ENCODE results near the gene TCIRG1.

TCIRG1 gene

DNA sequence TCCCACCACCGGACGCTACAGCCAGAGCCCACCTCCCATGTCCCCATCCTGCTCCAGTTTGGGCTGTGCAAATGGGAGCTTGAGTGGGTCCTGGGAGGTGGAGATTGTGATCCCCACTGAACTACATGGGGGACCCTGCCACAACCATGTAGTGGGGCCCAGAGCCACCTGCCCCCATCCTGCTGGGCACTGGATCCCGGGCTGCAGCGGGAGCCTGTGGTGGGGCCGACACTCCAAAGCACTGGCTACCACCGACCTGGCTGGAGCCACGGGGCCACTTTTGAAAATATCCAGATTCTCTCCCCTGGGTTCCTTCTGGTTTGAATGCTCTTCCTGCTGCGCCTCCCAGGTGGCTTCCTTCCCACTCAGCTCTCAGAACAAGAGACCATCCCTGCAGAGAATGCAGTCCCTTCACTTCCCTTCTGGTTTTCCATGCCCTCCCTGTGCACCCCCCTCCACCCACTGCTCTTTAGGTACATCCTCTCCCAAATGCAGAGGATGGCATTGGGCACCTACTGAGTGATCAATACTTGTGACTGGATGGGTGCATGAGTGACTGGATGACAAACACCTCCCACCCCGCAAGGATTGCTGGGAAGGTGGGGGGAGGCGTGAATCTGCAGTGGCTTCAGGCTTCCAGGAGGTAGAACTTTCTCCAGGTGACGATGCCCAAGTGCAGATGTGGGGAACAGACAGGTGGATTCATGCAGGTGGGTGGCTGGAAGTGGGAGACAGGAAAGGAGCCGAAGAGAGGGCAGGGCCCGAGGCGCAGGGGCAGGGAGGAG, 34.1 kb upstream of the TCIRG1 start:
- no peak for DNase-seq

DNA sequence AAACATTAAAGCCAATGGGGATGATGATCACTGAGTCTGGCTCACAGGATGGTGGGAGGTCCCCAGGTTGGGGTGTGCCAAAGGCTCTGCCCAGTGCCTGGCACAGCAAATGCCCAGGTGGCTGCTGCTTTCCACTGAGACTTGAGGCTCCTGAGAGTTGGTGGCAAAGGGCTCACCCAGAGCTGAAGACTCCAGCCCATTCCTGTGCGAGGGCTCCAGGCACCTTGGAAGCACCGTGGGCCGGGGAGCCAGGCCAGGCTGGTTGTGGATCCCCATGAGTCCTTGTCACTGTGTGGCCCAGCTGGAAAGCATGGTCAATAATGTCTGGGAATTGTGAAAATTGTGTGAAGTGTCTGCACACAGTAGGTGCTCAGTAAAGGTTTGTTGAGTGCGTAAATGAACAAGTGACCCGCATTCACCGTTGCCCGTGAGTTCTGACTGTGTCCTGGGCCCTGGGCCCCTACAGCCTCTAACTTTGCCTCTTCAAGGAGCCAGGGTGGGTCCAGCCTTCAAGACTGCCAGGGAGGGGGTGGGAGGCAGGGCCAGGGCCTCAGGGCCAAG, 32.1 kb upstream of the TCIRG1 start:
- no peak for DNase-seq

DNA sequence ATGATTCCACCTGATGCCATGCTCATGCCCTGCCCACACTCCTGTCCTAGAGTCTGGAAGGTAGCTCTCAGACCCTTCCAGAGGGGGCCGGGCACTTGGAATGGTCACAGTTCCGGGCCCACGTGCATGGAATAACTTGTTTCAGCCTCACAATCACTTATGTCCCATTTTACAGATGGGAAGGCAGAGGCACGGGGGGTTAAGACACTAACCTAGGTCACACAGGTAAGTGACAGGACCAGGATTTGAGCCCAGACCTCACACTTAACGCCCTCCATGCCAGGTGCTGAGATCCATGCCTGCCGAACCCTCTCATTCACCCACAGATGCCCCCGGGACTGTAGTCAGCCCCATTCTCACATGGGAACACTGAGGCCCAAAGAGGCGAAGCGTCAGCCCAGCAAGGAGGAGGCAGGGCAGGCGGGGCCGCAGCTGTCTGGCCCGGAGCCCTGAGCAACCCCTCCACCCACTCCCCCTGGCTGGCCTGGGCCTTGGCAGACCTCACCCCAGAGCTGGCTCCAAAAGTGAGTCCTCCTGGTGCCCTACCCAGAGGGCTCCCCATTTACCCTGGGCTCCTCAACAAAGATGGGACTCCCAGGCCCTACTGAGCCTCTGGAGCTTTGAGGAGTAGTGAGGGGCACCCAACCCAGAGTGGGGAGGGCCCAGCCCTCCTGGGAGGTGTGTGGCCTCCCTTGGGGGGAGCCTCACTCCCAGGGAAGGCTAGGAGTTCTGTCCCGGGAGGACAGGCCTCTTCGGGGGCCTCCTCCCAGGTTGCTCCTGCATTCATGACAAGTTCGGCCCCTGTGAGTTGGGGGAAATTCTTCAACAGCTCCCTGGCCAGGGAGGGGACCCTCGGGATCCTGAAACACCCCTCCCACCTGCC, 31.1 kb upstream of the TCIRG1 start:
- no peak for DNase-seq

DNA sequence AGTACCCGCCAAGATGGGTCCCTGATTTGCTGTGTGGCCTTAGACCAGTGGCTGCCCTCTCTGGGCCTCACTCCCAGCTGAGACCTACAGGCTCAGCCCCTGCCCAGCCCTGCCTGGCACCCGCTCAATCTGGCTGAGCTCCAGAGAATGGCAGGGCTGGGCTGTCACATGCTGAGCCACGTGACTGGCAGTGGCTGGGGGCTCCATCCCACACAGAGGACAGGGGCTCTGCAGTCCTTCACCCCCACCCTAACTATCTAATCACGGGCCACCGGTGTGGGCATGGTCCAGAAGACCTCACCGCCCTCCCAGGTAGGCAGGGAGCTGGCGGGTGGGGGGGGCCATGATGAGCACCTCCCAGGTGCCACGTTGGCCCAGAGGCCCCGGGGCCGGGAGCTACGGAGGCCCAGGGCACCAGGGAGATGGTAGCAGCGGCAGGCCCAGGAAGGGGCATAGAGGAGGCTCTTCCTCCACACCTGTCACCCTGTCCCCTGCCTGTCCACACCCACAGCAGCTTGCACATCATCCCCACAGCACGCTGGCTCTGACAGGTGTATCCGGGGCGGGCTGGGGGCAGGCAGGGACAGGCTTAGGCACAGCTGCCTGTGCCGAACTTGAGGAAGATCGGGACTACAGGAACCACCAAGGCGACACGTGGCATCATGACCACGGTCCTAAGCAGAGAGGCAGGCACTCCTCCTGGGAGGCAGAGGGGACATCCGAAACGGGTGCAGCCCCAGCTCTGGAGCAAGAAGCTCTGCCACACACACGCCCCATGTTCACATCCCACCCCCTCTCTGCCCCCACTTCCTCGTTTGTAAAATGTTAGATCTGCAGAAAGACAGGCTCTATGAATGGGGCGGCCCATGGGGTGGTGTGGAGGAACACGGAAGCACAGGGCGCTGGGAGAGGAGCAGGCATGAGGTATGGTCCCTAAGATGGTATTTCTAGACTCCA, 30.2 kb upstream of the TCIRG1 start:
- no peak for DNase-seq

DNA sequence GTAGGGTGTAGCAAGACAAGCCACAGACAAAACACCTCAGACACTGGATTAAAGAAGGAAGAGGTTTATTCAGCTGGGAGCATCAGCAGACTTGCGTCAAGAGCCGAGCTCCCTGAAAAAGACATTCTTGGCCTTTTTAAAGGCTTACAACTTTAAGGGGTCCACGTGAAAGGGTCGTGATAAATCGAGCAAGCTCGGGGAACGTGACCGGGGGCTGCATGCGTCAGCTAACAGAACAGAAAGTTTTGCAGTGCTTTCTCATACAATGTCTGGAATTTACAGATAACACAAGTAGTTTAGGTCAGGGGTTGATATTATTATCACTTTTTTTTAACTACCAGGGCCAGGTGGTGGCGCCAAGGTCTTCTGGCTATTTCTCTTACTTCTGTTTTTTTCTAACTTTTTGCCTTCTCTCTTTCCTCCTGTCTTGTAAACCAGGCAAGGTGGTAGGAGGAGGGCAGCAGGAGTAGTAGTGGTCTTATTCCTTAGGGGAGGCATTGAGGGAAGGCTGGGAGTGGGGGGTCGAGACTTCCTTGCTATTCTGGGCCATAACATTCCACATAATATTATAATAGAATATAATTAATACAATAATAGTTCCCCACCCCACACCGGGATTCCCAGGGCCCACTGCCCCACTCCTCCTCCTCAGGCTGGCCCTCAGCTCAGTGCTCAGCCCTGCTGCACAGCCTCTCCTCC, 29.3 kb upstream of the TCIRG1 start:
- DNase-seq = no peak

DNA sequence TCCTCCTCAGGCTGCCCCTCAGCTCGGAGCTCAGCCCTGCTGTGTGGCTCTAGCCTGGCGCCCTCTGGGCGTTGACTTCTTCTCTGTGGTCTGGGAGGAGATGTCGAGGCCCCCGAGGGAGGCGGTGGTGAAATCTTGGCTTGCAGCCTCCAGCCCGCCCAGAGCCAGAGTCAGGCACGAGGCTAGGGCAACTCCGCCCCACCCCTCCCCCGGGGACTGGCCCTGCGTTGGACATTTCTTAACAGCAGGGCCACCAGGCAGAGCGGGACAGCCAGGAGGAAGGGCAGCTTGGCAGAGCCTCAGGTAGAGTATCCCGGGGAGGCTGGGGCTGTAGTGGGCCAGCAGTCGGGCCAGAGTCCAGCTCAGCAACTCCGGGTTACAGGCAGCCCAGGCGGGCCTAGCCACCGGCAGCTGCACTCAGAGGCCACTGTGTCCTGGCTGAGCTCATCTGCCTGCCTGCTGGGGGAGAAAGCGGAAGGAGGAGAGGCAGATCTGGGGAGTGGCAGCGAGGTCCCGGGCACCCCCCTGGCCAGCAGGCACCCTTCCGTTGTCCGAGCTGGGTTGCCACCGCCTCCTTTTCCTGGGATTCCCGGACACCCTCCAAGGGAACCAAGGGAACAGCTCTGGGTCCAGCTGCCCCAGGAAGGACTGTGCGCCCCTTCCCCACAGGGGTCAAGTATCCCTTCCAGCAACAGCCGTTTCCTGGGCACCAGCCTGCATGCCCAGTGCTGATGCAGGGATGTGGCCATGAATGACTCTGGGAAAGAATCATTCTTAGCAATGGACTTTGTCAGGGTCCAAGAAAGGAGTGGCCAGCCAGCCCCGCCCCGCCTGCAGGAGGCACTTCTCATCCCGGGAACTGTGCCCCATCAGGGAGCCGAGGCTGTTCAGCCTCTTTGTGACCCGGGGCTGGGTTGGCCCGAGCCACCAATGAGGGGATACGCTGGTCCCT, 28.5 kb upstream of the TCIRG1 start, which contains the start of gene ALDH3B1:
TSS of gene ALDH3B1 (plus strand) at position 238 of the 952 bp plus-strand sequence. CDS start 4,971 bp downstream, outside the sequence.
- no peak for DNase-seq

DNA sequence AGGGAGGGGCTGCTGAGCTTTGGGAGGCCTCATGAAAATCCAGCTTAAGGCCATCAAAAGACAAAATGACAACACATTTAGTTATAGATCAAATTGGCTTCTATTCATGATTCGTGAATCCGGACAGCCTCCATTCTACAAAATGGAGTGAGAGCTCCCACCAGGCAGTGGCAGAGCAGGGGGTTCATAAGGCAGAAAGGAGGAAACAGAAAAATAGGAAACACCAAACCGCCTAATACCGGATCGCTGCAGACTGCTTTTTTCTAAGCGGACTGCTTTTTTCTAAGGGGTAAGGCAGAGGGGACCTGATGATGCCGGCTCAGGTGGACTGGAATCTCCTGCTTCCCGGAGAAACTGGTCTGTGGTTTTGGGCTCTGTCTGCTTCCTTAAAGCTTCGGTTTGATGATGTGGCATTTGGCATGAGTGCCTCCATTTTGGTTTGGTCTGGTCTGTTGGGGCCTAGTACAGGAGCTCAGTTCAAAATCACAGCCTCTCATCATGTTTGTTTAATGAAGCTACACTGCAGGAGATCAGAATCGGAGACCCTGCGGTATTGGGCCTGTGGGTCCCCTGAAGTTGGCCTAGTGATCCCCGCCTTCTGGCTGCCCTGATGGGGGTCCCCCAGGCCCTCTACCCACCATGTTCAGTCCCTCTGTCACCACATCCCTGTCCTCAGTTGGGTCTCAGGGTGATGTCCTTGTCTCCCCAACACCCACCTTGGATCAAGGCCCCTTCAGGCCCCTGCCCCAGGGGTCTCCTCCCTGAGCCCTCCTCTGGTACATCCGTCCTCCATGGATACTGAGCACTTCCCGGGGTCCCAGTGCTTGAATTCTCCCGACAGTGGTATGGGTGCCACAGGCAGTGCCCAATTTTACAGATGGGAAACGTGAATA, 27.5 kb upstream of the TCIRG1 start:
- no peak for DNase-seq

DNA sequence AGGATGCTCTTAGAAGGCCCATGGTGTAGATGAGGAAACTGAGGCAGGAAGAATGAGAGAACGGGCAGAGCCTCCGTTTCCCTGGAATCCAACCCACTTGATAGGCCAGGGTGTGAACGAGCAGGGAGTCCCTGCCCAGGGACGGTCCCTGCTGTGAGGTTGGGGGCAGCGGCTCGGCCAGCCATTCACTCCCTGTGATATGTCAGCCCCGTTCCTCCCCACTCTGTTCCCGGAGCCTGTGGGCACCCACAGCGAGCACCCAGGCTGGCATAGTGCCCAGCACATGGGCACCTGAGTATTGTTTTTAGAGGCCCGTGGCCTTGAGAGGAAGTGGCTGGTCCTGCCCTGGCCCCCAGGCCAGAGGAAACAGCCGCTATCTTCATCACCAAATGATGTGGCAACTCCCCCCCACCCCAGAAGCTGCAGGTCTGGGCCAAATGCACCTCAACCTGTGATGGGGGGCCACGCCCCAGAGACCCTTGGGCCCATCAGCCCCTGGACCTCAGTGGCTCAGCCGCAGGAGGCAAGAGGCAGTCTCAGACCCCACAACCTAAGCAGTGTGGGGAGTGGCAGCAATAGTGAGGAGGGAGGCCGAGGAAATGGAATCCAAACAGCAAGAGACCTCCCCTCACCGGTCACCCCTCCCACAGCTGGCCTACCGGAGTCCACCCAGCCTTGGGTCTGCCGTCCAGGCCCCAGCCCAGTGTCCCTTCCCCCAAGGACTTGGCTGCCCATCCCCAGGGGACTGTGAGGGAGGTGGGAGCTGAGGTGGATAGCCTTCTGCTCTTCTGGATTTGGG, 26.6 kb upstream of the TCIRG1 start:
- DNase-seq = no peak

DNA sequence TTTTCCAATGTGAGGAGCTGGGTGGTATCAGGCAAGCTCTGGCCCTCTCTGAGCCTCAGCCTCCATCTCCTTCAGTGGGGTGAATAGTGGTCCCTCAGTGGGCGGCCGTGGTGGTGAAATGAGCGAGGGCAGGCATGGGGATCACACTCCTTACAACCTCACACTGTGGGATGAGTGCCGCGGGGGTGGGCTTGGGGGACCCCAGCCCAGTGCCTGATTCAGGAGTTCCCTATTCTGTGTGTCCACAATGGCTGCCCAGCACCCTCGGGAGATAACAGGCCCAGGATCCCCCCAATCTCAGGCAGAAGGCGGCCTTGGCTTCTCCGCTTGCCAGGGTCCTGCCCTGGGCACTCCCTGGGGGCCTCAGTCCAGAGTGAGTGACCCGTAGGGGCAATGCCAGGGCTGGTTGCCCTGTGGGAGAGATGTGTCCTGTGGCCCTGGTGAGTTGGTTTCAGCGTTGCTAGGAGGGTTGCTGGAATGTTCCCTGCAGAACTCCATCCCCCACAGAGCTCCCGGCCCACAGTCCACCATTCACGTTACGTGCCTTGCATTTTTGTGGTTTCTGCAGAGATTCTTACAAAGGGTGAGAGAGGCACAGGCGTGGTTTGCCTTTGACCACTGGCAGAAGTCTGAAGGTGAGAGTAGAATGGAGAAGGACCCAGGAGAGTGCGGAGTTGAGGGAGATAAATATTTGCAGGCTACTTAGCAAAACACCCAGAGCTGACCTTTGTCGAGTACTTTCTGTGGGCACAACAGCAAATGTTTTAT, 25.8 kb upstream of the TCIRG1 start:
- DNase-seq = no peak

DNA sequence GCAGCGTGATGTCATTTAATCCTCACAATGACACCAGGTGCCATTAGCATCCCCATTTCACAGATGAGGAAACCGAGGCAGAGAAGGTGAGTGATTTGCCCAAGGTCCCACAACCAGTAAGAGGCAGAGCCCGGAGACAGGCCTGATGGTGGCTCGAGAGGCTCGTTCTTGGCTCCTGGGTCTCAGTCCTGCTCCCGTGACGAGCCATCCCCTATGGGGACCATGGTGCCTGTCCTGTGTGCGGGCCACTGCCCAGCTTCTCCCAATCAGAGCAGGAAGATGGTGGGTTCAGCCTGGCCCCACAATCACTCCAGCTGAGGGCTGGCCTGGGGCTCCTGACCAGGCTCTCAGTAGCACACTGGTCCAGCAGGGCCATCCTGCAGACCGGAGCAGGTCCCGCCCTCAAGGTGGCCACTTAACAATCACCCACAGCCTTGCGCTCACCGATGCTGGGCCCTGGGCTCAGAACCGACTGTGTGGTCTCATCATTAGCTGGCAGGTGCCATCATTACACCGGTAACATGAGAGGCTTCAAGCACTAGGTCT, 25.1 kb upstream of the TCIRG1 start:
- DNase-seq = no peak

DNA sequence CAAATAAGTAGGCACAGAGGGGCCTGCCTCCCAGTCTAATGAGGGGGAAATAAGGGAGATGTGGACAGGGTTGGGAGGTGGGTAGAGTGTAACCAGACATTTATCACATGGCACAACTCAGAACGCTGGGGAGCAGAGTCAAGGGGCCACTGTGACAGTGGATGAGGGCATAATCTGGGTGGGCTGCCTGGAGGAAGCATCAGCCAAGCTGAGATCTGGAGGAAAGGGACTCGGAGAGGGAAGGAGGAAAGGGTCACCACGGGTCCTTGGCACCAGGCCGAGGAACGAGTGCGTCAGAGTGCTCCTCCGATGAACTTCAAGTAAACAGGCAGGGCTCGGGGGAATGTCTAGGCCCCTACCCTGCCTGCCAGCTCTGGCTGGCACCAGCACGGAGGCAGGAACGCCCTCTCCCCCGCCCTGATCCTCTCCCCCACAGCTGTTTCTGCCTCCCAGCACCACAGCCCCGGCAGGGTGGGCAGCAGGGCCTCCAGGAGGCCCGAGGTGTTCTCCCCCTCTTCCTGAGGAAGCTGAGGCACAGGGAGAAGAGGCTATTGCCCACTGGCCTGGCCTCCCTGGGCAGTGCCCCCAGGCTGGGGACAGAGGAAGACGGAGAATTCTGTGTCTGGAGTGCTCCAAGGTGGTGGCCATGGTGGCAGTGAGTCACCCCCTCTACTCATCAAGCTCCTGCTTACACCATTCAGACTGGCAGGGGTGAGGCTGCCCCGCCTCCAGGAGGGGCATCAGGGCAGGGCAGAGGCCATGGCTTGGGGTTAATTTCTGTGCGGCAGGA, 24.5 kb upstream of the TCIRG1 start:
- DNase-seq = no peak

DNA sequence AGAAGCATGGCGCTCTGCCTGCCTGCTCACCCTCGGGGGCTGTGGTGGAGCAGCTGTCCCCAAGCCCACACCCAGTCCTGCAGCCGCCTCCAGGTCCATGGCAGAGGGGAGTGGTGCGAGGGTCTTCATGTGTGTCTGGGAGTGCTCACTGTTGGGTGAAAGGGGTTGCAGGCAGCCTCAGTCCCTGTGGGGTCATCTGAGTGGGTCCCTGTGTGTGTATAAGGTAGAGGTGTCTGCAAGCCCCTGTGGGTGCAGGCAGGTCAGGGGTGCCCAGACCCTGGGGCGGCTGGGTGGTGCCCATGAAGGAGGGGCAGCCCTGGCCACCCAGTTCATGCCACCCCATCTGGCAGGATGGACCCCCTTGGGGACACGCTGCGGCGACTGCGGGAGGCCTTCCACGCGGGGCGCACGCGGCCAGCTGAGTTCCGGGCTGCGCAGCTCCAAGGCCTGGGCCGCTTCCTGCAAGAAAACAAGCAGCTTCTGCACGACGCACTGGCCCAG, 23.8 kb upstream of the TCIRG1 start:
- no peak for DNase-seq

DNA sequence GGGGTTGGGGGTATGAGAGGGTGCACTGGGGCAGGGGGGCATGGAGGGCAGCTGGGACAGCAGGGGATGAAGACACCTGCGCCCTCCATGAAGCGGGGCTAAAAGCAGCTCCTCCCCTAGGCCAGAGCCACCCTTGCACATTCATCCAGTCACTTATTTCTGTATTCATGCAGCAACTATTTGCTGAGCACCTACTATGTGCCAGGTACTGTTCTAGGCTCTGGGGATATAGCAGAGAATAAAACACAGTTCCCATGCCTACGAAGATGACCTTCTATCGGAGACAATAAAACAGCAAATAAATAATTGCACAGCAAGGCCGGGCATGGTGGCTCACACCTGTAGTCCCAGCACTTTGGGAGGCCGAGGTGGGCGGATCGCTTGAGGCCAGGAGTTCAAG, 23.4 kb upstream of the TCIRG1 start:
- DNase-seq = no peak

DNA sequence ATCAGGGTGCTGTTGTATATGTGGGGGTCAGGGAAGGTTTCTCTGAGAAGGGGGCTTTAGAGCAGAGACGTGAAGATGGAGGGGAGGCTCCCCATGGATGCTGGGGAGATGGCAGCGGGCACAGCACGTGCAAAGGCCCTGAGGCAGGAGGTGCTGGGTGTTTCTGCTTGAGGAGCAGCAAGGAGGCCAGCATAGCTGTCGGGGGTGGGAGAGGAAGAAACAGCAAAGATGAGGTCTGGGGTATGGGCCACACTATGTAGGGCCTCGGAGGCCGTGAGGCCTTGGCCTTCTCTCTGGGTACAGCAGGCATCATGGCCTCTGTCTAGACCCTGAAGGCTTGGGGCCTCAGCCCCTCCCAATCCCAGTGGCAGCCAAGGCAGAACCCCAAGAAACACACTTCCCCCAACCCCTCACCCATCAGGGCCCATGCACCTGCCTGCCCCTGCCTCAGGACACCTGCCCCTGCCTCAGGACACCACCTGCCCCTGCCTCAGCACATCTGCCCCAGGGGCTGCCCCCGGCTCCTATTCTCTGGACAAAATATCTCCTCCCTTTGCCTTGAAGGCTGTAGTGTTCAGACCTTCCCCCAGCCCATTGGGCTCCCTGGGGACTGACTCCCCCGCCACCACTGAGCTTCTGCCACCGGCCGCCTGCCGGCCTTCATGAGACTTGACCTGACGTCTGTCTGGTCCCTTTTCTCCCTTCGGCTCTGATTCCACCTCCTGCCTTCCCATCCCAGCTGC, 22.5 kb upstream of the TCIRG1 start:
- no peak for DNase-seq
